Measurements from ENCODE around the gene LEAP2. TPM values are rescaled to one million over a fixed set of nuclear protein-coding genes. Genes with fewer than 3 reads are reported as not detected.

Gene LEAP2
- polyA plus RNA-seq, 1 donor from 2014 or later = 1.6 TPM

DNA sequence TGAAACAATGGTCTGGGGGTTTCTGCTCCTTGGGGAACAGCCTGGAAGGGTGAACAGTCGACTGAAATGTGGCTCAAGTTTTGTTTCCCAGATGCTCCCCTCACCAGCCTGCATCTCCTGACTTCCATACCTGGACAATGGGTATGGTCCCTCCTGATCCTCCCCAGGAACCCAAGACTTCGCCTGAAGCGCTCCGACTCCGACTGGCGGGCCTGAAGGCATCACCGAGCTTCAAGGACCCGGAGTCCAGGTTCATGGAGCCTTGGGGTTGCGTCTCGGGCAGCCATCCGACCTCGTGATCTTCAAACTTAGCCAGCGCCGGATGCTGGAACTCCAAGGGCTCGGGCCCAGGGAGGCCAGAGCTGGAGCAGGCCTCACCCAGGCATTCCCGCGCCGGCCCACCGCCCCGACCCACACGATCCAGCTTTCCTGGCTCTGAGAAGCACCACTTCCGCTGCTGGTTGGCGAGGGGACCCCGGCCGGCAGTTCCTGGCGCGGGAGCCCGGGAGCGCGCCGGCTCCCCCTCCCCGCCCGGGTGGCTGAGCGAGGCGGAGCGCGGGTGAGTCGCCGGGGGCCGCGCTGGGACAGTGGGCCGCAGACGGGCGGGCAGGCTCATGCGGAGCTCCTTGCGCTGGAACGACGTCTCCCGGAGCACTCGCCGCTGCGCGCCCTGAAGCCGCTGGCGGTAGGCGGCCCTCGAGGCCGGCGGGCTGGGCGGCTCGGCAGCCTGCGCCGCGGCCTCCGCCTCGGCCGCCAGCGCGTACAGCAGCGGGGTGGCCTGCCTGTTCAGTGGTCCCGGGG, 48.2 kb upstream of the LEAP2 start:
- Histone ChIP-seq H3K79me2 (replicated peaks; ENCODE audit: insufficient read depth, low read length) (no peaks in the 10 kb centered on the region), H2AFZ (ENCODE audit: low read depth, low read length) (no peak overlapping the region), H3K9me2 (ENCODE audit: insufficient read depth, low read length) (no peaks in the 10 kb centered on the region), H3K27ac (ENCODE audit: low read length) (no peak overlapping the region), H3K4me2 (ENCODE audit: low read length) (no peak overlapping the region), H4K20me1 (ENCODE audit: insufficient read depth) (no peaks in the 10 kb centered on the region), H3K27me3 (ENCODE audit: insufficient read depth, low read depth, low read length) (peaks cover 72% of the 10 kb centered on the region), H3K36me3 (ENCODE audit: insufficient read depth, low read length) (no peaks in the 10 kb centered on the region), H3F3A (ENCODE audit: insufficient read depth, low read length, poor library complexity, severe bottlenecking) (no peaks in the 10 kb centered on the region), H3K4me3 (ENCODE audit: low read length) (no peak overlapping the region), H3K9ac (ENCODE audit: low read length) (no peak overlapping the region), H3K9me3 (ENCODE audit: low read length) (no peaks in the 10 kb centered on the region)
- TF ChIP-seq MXI1 (conservative IDR thresholded peaks at IDR 0.05; ENCODE audit: poor library complexity, severe bottlenecking) = no peak
- no peak for TF ChIP-seq RAD21 (conservative IDR thresholded peaks at IDR 0.05)
- no peak for TF ChIP-seq EP300 (conservative IDR thresholded peaks at IDR 0.05; ENCODE audit: poor library complexity, severe bottlenecking)
- no peak for TF ChIP-seq TAF1 (IDR thresholded peaks at IDR 0.05; ENCODE audit: low read depth)
- TF ChIP-seq, protein P1, sequence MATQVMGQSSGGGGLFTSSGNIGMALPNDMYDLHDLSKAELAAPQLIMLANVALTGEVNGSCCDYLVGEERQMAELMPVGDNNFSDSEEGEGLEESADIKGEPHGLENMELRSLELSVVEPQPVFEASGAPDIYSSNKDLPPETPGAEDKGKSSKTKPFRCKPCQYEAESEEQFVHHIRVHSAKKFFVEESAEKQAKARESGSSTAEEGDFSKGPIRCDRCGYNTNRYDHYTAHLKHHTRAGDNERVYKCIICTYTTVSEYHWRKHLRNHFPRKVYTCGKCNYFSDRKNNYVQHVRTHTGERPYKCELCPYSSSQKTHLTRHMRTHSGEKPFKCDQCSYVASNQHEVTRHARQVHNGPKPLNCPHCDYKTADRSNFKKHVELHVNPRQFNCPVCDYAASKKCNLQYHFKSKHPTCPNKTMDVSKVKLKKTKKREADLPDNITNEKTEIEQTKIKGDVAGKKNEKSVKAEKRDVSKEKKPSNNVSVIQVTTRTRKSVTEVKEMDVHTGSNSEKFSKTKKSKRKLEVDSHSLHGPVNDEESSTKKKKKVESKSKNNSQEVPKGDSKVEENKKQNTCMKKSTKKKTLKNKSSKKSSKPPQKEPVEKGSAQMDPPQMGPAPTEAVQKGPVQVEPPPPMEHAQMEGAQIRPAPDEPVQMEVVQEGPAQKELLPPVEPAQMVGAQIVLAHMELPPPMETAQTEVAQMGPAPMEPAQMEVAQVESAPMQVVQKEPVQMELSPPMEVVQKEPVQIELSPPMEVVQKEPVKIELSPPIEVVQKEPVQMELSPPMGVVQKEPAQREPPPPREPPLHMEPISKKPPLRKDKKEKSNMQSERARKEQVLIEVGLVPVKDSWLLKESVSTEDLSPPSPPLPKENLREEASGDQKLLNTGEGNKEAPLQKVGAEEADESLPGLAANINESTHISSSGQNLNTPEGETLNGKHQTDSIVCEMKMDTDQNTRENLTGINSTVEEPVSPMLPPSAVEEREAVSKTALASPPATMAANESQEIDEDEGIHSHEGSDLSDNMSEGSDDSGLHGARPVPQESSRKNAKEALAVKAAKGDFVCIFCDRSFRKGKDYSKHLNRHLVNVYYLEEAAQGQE (IDR thresholded peaks at IDR 0.05; ENCODE audit: borderline replicate concordance) = no peak
- no peak for TF ChIP-seq POLR2AphosphoS5 (IDR thresholded peaks at IDR 0.05)
- TF ChIP-seq SMC3 (conservative IDR thresholded peaks at IDR 0.05; ENCODE audit: poor library complexity) = no peak
- TF ChIP-seq, protein P2, sequence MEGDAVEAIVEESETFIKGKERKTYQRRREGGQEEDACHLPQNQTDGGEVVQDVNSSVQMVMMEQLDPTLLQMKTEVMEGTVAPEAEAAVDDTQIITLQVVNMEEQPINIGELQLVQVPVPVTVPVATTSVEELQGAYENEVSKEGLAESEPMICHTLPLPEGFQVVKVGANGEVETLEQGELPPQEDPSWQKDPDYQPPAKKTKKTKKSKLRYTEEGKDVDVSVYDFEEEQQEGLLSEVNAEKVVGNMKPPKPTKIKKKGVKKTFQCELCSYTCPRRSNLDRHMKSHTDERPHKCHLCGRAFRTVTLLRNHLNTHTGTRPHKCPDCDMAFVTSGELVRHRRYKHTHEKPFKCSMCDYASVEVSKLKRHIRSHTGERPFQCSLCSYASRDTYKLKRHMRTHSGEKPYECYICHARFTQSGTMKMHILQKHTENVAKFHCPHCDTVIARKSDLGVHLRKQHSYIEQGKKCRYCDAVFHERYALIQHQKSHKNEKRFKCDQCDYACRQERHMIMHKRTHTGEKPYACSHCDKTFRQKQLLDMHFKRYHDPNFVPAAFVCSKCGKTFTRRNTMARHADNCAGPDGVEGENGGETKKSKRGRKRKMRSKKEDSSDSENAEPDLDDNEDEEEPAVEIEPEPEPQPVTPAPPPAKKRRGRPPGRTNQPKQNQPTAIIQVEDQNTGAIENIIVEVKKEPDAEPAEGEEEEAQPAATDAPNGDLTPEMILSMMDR (IDR thresholded peaks at IDR 0.05; ENCODE audit: poor library complexity, severe bottlenecking) = no peak
- TF ChIP-seq EZH2 (IDR thresholded peaks at IDR 0.05; ENCODE audit: borderline replicate concordance, insufficient read depth, low read length, poor library complexity, severe bottlenecking) = no peak

DNA sequence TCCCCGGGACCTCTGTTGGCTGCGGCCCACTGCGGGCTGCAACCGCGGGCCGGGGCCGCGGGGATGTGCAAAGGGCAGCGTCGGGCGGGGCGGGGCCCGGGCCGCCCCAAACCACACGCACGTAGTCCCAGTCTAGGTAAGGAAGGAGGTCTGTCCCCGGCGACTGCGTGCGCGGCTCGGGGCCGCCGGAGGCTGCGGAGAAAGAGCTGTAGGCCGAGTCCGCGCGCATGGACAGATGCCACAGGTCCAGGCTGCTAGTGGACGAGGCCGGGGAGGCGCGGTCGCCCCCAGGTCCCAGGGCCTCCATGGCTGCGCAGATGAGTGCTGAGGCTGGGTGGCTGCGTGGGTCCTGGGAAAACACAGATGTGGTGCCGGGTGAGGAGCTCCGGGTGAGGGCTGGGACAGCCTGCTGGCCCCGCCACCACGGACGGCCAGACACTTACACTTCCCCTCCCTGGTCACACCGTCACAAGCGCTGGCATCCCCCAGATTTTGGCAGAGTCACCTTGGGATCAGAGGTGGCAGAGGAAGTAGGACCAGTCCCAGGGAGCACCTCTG, 47.6 kb upstream of the LEAP2 start:
- Histone ChIP-seq H3K9me3 (ENCODE audit: low read length) (no peaks in the 10 kb centered on the region), H2AFZ (ENCODE audit: low read depth, low read length) (no peak overlapping the region)

More for the DNA sequence above, 47.6 kb upstream of the LEAP2 start:
- H3K4me3 ChIP-seq (ENCODE audit: low read length) = no peak overlapping the region
- H4K20me1 ChIP-seq (ENCODE audit: insufficient read depth) = no peaks in the 10 kb centered on the region
- H3K79me2 ChIP-seq (replicated peaks; ENCODE audit: insufficient read depth, low read length) = no peaks in the 10 kb centered on the region
- no peaks in the 10 kb centered on the region for H3K36me3 ChIP-seq (ENCODE audit: insufficient read depth, low read length)
- no peak overlapping the region for H3K9ac ChIP-seq (ENCODE audit: low read length)
- H3K4me2 ChIP-seq (ENCODE audit: low read length) = no peak overlapping the region
- TF ChIP-seq EZH2 (IDR thresholded peaks at IDR 0.05; ENCODE audit: borderline replicate concordance, insufficient read depth, low read length, poor library complexity, severe bottlenecking) (no peak), TAF1 (IDR thresholded peaks at IDR 0.05; ENCODE audit: low read depth) (no peak), MXI1 (conservative IDR thresholded peaks at IDR 0.05; ENCODE audit: poor library complexity, severe bottlenecking) (no peak), RAD21 (conservative IDR thresholded peaks at IDR 0.05) (no peak), EP300 (conservative IDR thresholded peaks at IDR 0.05; ENCODE audit: poor library complexity, severe bottlenecking) (no peak), SMC3 (conservative IDR thresholded peaks at IDR 0.05; ENCODE audit: poor library complexity) (no peak), POLR2AphosphoS5 (IDR thresholded peaks at IDR 0.05) (no peak)
- TF ChIP-seq, protein P1 (IDR thresholded peaks at IDR 0.05; ENCODE audit: borderline replicate concordance) = no peak
- TF ChIP-seq, protein P2 (IDR thresholded peaks at IDR 0.05; ENCODE audit: poor library complexity, severe bottlenecking) = no peak
- peaks cover 78% of the 10 kb centered on the region for H3K27me3 ChIP-seq (ENCODE audit: insufficient read depth, low read depth, low read length)
- H3K27ac ChIP-seq (ENCODE audit: low read length) = no peak overlapping the region
- H3F3A ChIP-seq (ENCODE audit: insufficient read depth, low read length, poor library complexity, severe bottlenecking) = no peaks in the 10 kb centered on the region
- H3K9me2 ChIP-seq (ENCODE audit: insufficient read depth, low read length) = no peaks in the 10 kb centered on the region
